GM21529 (cell line): ENCODE results near the gene OR56A1.

Experiments
- ATAC-seq: cut with Tn5 transposase; IDR thresholded peaks from one replicate; pipeline ENCODE4 v1.9.1; 2021; ENCODE audit not compliant: unreplicated experiment

The OR56A1 gene

GRCh38 chr11:5992150-5992549, 38.4 kb downstream of the OR56A1 start:
- peak; percentile 22 for ATAC-seq

- ATAC-seq = no peak
Measured at GRCh38 chr11:5989203-5989602, 41.4 kb downstream of the OR56A1 start.

GRCh38 chr11:5986885-5987284, 43.7 kb downstream of the OR56A1 start, which contains the start of gene OR52L1:
Gene OR52L1, minus strand, starts transcription at chr11:5986985. Its CDS starts 55 bp downstream, at chr11:5986930.
- ATAC-seq = no peak

GRCh38 chr11:5983443-5983842, 47.1 kb downstream of the OR56A1 start:
- ATAC-seq = no peak

GRCh38 chr11:5973530-5973929, 57.0 kb downstream of the OR56A1 start:
- ATAC-seq = no peak
